HepG2 (cell line): Measurements from ENCODE around the gene JPH3. TPM values are rescaled to one million over a fixed set of nuclear protein-coding genes. Genes with fewer than 3 reads are reported as not detected.

Experiments used
- ELF3 ChIP-seq: IDR thresholded peaks from 2 replicates; pipeline ENCODE4 v1.6.1; 2016; ENCODE audit warnings: missing genetic modification reagents, missing compliant biosample characterization
- HMG20A ChIP-seq: IDR thresholded peaks from 2 replicates; pipeline ENCODE4 v1.6.1; 2016; ENCODE audit warnings: borderline replicate concordance
- HNF4G ChIP-seq, 2 experiments: sonication (generic) in 1 of 2; formaldehyde crosslinking in 1 of 2; IDR thresholded peaks; 2 replicates each; pipeline versions ENCODE4 v1.4.0 to v1.6.1; 2011 to 2020; ENCODE audit warnings: borderline replicate concordance in 2 of 2, low read depth in 2 of 2, mild to moderate bottlenecking in 2 of 2, low read length in 1 of 2, missing genetic modification reagents in 1 of 2, moderate library complexity in 1 of 2
- MBD4 ChIP-seq: IDR thresholded peaks from 2 replicates; pipeline ENCODE4 v1.6.1; 2012; ENCODE audit warnings: low read length, inconsistent platforms, borderline replicate concordance
- PAX8 ChIP-seq: sonication (generic); formaldehyde crosslinking; IDR thresholded peaks from 2 replicates; pipeline ENCODE4 v1.8.0; 2022; ENCODE audit warnings: mild to moderate bottlenecking, missing genetic modification reagents, borderline replicate concordance
- RAD51 ChIP-seq: fragments of 450-650 bp; IDR thresholded peaks from 2 replicates; pipeline ENCODE4 v1.6.1; 2016; ENCODE audit warnings: borderline replicate concordance
- SMC3 ChIP-seq: IDR thresholded peaks from 2 replicates; pipeline ENCODE4 v1.6.1; 2011; ENCODE audit warnings: low read length, improper control_type of control experiment
- SOX6 ChIP-seq, 2 experiments: fragments of 450-650 bp in 1 of 2; sonication (generic) in 1 of 2; formaldehyde crosslinking in 1 of 2; IDR thresholded peaks; 2 replicates each; pipeline versions ENCODE4 v1.4.0 to v1.6.1; 2017 to 2020; ENCODE audit warnings: antibody characterized with exemption in 1 of 2, mild to moderate bottlenecking in 1 of 2, missing genetic modification reagents in 1 of 2
- YEATS2 ChIP-seq: sonication (generic); formaldehyde crosslinking; IDR thresholded peaks from 2 replicates; pipeline ENCODE4 v1.4.0; 2020; ENCODE audit warnings: missing genetic modification reagents, borderline replicate concordance
- ZC3H13 ChIP-seq: sonication (generic); formaldehyde crosslinking; IDR thresholded peaks from 2 replicates; pipeline ENCODE4 v1.8.1; 2023; ENCODE audit warnings: mild to moderate bottlenecking, missing genetic modification reagents, moderate library complexity
- ZFP41 ChIP-seq: sonication (generic); formaldehyde crosslinking; IDR thresholded peaks from 2 replicates; pipeline ENCODE4 v1.4.0; 2020; ENCODE audit warnings: mild to moderate bottlenecking, missing genetic modification reagents, borderline replicate concordance
- ZNF772 ChIP-seq: sonication (generic); formaldehyde crosslinking; IDR thresholded peaks from 2 replicates; pipeline ENCODE4 v1.5.0; 2020; ENCODE audit warnings: mild to moderate bottlenecking, missing genetic modification reagents
- ZNF773 ChIP-seq: sonication (generic); formaldehyde crosslinking; IDR thresholded peaks from 2 replicates; pipeline ENCODE4 v1.4.0; 2020; ENCODE audit warnings: missing genetic modification reagents, borderline replicate concordance
- polyA plus RNA-seq, 8 experiments: library from polyadenylated mRNA; depleted of rRNA in 3 of 8; stranded (reverse) in 7 of 8; unstranded in 1 of 8; fragments of >200 nt; fragmentation: Illumina TruSeq in 4 of 8; extraction: Trizol in 4 of 8; gene quantifications; 2 replicates each; pipeline versions ENCODE4 v1.2.1 to v1.2.3, GENCODE V29; 2011 to 2016; ENCODE audit warnings: low read depth in 4 of 8, missing spikeins in 1 of 8, mixed read lengths in 1 of 8; ENCODE audit not compliant: insufficient read depth in 1 of 8
- total RNA-seq, 5 experiments: library from RNA; depleted of rRNA; stranded (reverse); fragments of >200 nt; fragmentation: Illumina TruSeq; extraction: Trizol; gene quantifications; 2 replicates each; pipeline ENCODE4 v1.2.3, GENCODE V29; 2016; ENCODE audit warnings: low read depth in 1 of 5
- TF ChIP-seq, protein P1 (sequence below): sonication (generic); formaldehyde crosslinking; IDR thresholded peaks from 2 replicates; pipeline ENCODE4 v1.5.1; 2020; ENCODE audit warnings: mild to moderate bottlenecking, missing genetic modification reagents, moderate library complexity
- TF ChIP-seq, protein P2 (sequence below): IDR thresholded peaks from 2 replicates; pipeline ENCODE4 v1.6.1; 2016; ENCODE audit warnings: missing biosample characterization, missing genetic modification reagents, low read depth
- TF ChIP-seq, protein P3 (sequence below): IDR thresholded peaks from 2 replicates; pipeline ENCODE4 v1.6.1; 2012; ENCODE audit warnings: low read depth, low read length, improper control_type of control experiment
- TF ChIP-seq, protein P4 (sequence below): sonication (generic); formaldehyde crosslinking; IDR thresholded peaks from 2 replicates; pipeline ENCODE4 v1.5.0; 2020; ENCODE audit warnings: missing genetic modification reagents
- TF ChIP-seq, protein P5 (sequence below): sonication (generic); formaldehyde crosslinking; IDR thresholded peaks from 2 replicates; pipeline ENCODE4 v1.8.0; 2022; ENCODE audit warnings: missing genetic modification reagents, mild to moderate bottlenecking, inconsistent platforms, borderline replicate concordance

Gene JPH3
- total and polyA plus RNA-seq, 2 of the 13 experiments (the other 11 are each of a cell fraction or from before 2014, with no cell fraction given), result not detected

DNA sequence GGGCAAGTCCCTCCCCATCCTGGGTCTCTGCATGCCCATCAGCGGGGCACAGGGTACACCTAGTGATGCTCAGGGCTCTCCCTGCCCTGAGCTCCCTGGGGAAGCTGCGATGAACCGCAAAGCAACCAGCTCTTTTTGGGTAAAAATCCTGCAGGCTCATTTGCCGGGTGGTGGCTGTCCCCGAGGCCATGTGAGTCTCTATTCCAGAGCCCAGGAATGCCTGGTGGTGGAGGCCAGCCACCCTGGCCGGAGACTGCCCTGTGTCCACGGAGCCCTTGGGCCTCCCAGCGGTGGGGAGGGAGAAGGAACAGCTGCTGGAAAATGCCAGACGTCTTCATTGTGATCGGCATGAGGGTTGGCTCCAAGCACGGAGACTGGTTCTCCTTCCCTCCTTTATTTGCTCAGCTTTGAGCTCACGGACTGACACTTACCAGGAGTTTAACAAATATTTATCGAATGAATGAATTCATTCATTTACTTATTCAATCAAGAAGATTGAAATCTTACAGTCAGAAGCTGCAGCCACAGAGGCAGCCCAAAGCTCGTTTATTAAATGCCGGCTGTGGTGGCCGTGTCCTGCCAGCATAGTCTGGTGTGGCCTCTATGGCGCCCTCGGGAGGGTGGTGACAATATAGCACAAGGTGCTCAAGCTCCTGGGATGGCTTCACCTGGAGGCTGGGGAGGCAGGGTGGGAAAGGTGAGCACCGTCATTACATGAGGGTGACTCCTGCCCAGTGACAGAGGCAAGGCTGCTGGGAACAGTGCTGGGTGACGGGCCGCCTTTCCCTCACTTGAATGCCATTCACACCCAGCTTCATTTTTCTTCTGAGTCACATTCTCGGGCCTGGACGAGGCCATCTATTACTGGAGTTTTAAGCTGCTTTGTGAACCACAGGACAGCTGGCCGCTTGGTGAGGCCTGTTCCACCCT, 31.1 kb upstream of the JPH3 start (continued):
- no peak for TF ChIP-seq PAX8 (CRISPR knock-in tag)
- TF ChIP-seq MBD4, result no peak
- no peak; the same call in 1 of the 2 replicates for TF ChIP-seq ZNF773 (CRISPR knock-in tag)
- 0 out of 2 replicates have a peak, but pooled peaks have one; percentile 29 for TF ChIP-seq ZNF772 (CRISPR knock-in tag)
- 0 out of 2 replicates have a peak, but pooled peaks have one; percentile 35 for TF ChIP-seq ZC3H13 (CRISPR knock-in tag)
- TF ChIP-seq, protein P1, sequence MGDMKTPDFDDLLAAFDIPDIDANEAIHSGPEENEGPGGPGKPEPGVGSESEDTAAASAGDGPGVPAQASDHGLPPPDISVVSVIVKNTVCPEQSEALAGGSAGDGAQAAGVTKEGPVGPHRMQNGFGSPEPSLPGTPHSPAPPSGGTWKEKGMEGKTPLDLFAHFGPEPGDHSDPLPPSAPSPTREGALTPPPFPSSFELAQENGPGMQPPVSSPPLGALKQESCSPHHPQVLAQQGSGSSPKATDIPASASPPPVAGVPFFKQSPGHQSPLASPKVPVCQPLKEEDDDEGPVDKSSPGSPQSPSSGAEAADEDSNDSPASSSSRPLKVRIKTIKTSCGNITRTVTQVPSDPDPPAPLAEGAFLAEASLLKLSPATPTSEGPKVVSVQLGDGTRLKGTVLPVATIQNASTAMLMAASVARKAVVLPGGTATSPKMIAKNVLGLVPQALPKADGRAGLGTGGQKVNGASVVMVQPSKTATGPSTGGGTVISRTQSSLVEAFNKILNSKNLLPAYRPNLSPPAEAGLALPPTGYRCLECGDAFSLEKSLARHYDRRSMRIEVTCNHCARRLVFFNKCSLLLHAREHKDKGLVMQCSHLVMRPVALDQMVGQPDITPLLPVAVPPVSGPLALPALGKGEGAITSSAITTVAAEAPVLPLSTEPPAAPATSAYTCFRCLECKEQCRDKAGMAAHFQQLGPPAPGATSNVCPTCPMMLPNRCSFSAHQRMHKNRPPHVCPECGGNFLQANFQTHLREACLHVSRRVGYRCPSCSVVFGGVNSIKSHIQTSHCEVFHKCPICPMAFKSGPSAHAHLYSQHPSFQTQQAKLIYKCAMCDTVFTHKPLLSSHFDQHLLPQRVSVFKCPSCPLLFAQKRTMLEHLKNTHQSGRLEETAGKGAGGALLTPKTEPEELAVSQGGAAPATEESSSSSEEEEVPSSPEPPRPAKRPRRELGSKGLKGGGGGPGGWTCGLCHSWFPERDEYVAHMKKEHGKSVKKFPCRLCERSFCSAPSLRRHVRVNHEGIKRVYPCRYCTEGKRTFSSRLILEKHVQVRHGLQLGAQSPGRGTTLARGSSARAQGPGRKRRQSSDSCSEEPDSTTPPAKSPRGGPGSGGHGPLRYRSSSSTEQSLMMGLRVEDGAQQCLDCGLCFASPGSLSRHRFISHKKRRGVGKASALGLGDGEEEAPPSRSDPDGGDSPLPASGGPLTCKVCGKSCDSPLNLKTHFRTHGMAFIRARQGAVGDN, result peak; percentile 72
- TF ChIP-seq, protein P2, sequence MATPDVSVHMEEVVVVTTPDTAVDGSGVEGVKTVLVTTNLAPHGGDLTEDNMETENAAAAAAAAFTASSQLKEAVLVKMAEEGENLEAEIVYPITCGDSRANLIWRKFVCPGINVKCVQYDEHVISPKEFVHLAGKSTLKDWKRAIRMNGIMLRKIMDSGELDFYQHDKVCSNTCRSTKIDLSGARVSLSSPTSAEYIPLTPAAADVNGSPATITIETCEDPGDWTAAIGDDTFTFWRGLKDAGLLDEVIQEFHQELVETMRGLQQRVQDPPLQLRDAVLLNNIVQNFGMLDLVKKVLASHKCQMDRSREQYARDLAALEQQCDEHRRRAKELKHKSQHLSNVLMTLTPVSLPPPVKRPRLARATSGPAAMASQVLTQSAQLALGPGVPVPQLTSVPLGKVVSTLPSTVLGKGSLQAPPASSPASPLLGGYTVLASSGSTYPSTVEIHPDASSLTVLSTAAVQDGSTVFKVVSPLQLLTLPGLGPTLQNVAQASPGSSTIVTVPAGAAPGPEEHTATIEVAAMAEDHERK (CRISPR knock-in tag), result no peak
- no peak for TF ChIP-seq ELF3 (CRISPR knock-in tag)
- TF ChIP-seq RAD51, result no peak
- TF ChIP-seq, protein P3, sequence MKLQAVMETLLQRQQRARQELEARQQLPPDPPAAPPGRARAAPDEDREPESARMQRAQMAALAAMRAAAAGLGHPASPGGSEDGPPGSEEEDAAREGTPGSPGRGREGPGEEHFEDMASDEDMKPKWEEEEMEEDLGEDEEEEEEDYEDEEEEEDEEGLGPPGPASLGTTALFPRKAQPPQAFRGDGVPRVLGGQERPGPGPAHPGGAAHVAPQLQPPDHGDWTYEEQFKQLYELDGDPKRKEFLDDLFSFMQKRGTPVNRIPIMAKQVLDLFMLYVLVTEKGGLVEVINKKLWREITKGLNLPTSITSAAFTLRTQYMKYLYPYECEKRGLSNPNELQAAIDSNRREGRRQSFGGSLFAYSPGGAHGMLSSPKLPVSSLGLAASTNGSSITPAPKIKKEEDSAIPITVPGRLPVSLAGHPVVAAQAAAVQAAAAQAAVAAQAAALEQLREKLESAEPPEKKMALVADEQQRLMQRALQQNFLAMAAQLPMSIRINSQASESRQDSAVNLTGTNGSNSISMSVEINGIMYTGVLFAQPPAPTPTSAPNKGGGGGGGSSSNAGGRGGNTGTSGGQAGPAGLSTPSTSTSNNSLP, result no peak
- TF ChIP-seq SMC3, result peak; percentile 44
- TF ChIP-seq, protein P4, sequence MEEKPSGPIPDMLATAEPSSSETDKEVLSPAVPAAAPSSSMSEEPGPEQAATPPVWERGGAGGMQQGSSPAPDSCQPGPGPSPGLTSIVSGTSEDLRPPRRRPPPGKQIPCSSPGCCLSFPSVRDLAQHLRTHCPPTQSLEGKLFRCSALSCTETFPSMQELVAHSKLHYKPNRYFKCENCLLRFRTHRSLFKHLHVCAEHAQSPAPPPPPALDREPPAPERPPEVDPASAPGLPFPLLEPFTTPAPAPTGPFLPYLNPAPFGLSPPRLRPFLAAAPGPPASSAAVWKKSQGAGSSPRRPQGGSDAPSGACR (CRISPR knock-in tag), result peak; percentile 83
- TF ChIP-seq SOX6 (IDR thresholded peaks at IDR 0.05), result no peak
- 0 out of 2 replicates have a peak, but pooled peaks have one; percentile 21 for TF ChIP-seq SOX6 (CRISPR knock-in tag; IDR thresholded peaks at IDR 0.05)
- TF ChIP-seq HNF4G (IDR thresholded peaks at IDR 0.05; ENCODE audit: borderline replicate concordance, low read depth, low read length), result no peak
- no peak for TF ChIP-seq HNF4G (CRISPR knock-in tag; IDR thresholded peaks at IDR 0.05; ENCODE audit: borderline replicate concordance, low read depth)
- TF ChIP-seq, protein P5, sequence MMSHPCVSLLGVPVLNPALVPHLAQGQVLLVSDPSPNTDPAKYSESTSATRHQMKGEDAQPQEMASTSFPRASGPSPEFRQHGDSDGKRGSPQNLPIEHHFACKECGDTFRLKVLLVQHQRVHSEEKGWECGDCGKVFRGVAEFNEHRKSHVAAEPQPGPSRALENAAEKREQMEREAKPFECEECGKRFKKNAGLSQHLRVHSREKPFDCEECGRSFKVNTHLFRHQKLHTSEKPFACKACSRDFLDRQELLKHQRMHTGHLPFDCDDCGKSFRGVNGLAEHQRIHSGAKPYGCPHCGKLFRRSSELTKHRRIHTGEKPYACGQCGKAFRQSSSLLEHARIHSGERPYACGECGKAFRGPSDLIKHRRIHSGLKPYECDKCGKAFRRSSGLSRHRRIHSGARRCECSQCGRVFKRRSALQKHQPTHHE (CRISPR knock-in tag), result no peak
- TF ChIP-seq ZFP41 (CRISPR knock-in tag), result no peak
- TF ChIP-seq HMG20A (CRISPR knock-in tag), result peak; percentile 14; the same call in 1 of the 2 replicates
- 0 out of 2 replicates have a peak, but pooled peaks have one; percentile 21 for TF ChIP-seq YEATS2
